Kidney epithelial cell (primary cell): ENCODE data around the gene NPEPPS. TPM values are rescaled to one million over a fixed set of nuclear protein-coding genes. Genes with fewer than 3 reads are reported as not detected.

ENCODE experiments used
- DNase-seq: peaks from one replicate; pipeline ENCODE4 v3.0.0-alpha.2; 2010; ENCODE audit warnings: low read depth
- H3K27me3 ChIP-seq: 2 replicates; pipeline ENCODE4 v1.6.0; 2011; ENCODE audit warnings: low read length; ENCODE audit not compliant: control insufficient read depth, insufficient read depth
- H3K36me3 ChIP-seq: 2 replicates; pipeline ENCODE4 v1.5.1; 2011; ENCODE audit warnings: low read length; ENCODE audit not compliant: control insufficient read depth, insufficient read depth
- H3K4me3 ChIP-seq: 2 replicates; pipeline ENCODE4 v1.5.1; 2011; ENCODE audit warnings: low read depth, mild to moderate bottlenecking, control low read depth, low read length
- CTCF ChIP-seq: IDR thresholded peaks from 2 replicates; pipeline ENCODE4 v1.5.1; 2011; ENCODE audit warnings: mild to moderate bottlenecking, moderate library complexity, low read length, control low read depth, inconsistent platforms; ENCODE audit not compliant: insufficient read depth, poor library complexity, severe bottlenecking
- total RNA-seq: library from RNA; depleted of rRNA; stranded (reverse); fragments of >200 nt; gene quantifications from 2 replicates; pipeline ENCODE4 v1.2.3, GENCODE V29; 2015

Gene NPEPPS
- total RNA-seq, 1 donor from 2014 or later, result 71.0 TPM

GRCh38 chr17:47664624-47664941 is 133.7 kb downstream of the NPEPPS start:
- H3K4me3 ChIP-seq, result no peak overlapping the region
- no peak for TF ChIP-seq CTCF
- H3K27me3 ChIP-seq, result no peaks in the 10 kb centered on the region
- H3K36me3 ChIP-seq, result peaks cover 2% of the 10 kb centered on the region
- DNase-seq, result no peak

GRCh38 chr17:47665655-47666054 is 134.7 kb downstream of the NPEPPS start:
- peaks cover 2% of the 10 kb centered on the region for H3K36me3 ChIP-seq
- TF ChIP-seq CTCF, result no peak
- no peaks in the 10 kb centered on the region for H3K27me3 ChIP-seq

GRCh38 chr17:47669081-47669480 is 138.2 kb downstream of the NPEPPS start:
- Histone ChIP-seq H3K36me3 (peaks cover 4% of the 10 kb centered on the region), H3K27me3 (no peaks in the 10 kb centered on the region), H3K4me3 (no peak overlapping the region)
- DNase-seq, result no peak
- no peak for TF ChIP-seq CTCF

More at GRCh38 chr17:47665655-47666054, 134.7 kb downstream of the NPEPPS start:
- no peak overlapping the region for H3K4me3 ChIP-seq
- no peak for DNase-seq

- no peak for TF ChIP-seq CTCF
- no peak for DNase-seq
- peaks cover 4% of the 10 kb centered on the region for H3K36me3 ChIP-seq
- no peaks in the 10 kb centered on the region for H3K27me3 ChIP-seq
- H3K4me3 ChIP-seq, result no peak overlapping the region
Measured at GRCh38 chr17:47670064-47670463, 139.2 kb downstream of the NPEPPS start.

Other genes starting within 250 kb of the NPEPPS start
- 6.7 and 9.2 TPM in 2 replicates for gene EFCAB13, start 207.2 kb upstream of the NPEPPS start, total RNA-seq
- 249 and 270 TPM in 2 replicates for gene KPNB1, start 118.8 kb downstream of the NPEPPS start, total RNA-seq
- gene TBKBP1, start 163.1 kb downstream of the NPEPPS start, total RNA-seq, result 8.3 and 9.7 TPM in 2 replicates
- gene TBX21, start 202.1 kb downstream of the NPEPPS start, total RNA-seq, result not detected in 2 replicates